ENCODE data around the gene IFT122.

DNA sequence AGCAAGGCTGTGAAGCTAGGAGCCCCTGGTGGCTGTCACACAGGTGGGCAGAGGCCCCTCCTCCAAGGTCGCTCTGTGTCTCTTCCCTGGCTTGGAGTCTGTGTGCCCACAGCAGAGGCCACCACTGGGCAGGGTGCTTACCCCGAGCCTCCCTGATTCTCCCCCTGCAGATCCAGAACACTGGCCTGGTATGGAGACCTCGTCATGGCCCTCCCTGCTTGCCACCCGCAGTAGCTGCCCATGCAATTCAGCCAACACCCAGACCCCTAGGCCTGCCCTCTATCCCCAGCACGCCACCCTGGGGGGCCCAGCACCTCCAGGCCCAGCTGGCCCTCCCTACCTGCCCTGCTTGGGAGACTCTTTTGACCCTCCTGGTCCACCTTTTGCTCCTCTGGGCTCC lies 82.9 kb downstream of the IFT122 start:
- TF ChIP-seq, protein P1, sequence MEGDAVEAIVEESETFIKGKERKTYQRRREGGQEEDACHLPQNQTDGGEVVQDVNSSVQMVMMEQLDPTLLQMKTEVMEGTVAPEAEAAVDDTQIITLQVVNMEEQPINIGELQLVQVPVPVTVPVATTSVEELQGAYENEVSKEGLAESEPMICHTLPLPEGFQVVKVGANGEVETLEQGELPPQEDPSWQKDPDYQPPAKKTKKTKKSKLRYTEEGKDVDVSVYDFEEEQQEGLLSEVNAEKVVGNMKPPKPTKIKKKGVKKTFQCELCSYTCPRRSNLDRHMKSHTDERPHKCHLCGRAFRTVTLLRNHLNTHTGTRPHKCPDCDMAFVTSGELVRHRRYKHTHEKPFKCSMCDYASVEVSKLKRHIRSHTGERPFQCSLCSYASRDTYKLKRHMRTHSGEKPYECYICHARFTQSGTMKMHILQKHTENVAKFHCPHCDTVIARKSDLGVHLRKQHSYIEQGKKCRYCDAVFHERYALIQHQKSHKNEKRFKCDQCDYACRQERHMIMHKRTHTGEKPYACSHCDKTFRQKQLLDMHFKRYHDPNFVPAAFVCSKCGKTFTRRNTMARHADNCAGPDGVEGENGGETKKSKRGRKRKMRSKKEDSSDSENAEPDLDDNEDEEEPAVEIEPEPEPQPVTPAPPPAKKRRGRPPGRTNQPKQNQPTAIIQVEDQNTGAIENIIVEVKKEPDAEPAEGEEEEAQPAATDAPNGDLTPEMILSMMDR (IDR thresholded peaks at IDR 0.05), result no peak
- TF ChIP-seq POLR2AphosphoS5 (IDR thresholded peaks at IDR 0.05) (no peak), POLR2A (IDR thresholded peaks at IDR 0.05) (no peak)
